H1 (cell line): ENCODE data around the gene CCDC182. TPM values are rescaled to one million over a fixed set of nuclear protein-coding genes. Genes with fewer than 3 reads are reported as not detected.

Experiments used
- CTCF ChIA-PET: fragments of 300-600 bp; sonication (Branson Sonifier 250); formaldehyde crosslinking; loops from one replicate; lab custom pipeline; 2021; ENCODE audit not compliant: partially characterized antibody; lab: Charles Lee
- POLR2A ChIA-PET: fragments of 300-600 bp; sonication (Branson Sonifier 250); formaldehyde crosslinking; loops from one replicate; lab custom pipeline; 2021; ENCODE audit warnings: inconsistent platforms; ENCODE audit not compliant: partially characterized antibody; lab: Charles Lee
- DNase-seq, 2 experiments: peaks; one replicate each; pipeline versions ENCODE4 v3.0.0 to v3.0.0-alpha.2; 2010 to 2022; ENCODE audit warnings: low spot score in 2 of 2, low read depth in 1 of 2, mixed read lengths in 1 of 2
- FAIRE-seq: peaks from 2 replicates; lab custom pipeline; 2011; peaks lifted over from hg19 to GRCh38; lab: Jason Lieb, UNC
- H2AFZ ChIP-seq: 2 replicates; pipeline ENCODE4 v1.8.1; 2012; ENCODE audit warnings: low read length, inconsistent platforms
- H2AK5ac ChIP-seq: 2 replicates; pipeline ENCODE4 v1.6.1; 2013; ENCODE audit warnings: low read depth, low read length
- H2BK120ac ChIP-seq: replicated peaks from 2 replicates; pipeline ENCODE3; 2013; ENCODE audit warnings: low read depth, low read length, inconsistent platforms
- H2BK12ac ChIP-seq: 2 replicates; pipeline ENCODE4 v1.6.1; 2013; ENCODE audit warnings: low read depth, low read length
- H2BK15ac ChIP-seq: 2 replicates; pipeline ENCODE4 v1.6.1; 2013; ENCODE audit warnings: low read length
- H2BK20ac ChIP-seq: 2 replicates; pipeline ENCODE4 v1.6.1; 2013; ENCODE audit warnings: low read length
- H2BK5ac ChIP-seq: 2 replicates; pipeline ENCODE4 v1.6.1; 2013; ENCODE audit warnings: low read depth, low read length
- H3K14ac ChIP-seq: 2 replicates; pipeline ENCODE4 v1.6.1; 2013; ENCODE audit warnings: inconsistent platforms; ENCODE audit not compliant: insufficient read length
- H3K18ac ChIP-seq: 2 replicates; pipeline ENCODE4 v1.6.1; 2013; ENCODE audit warnings: low read length; ENCODE audit errors: extremely low read depth
- H3K23ac ChIP-seq: 2 replicates; pipeline ENCODE4 v1.6.1; 2013; ENCODE audit warnings: inconsistent platforms; ENCODE audit not compliant: insufficient read length
- H3K23me2 ChIP-seq: 2 replicates; pipeline ENCODE4 v1.6.1; 2013; ENCODE audit warnings: low read depth, low read length
- H3K27ac ChIP-seq: 2 replicates; pipeline ENCODE4 v1.6.1; 2011; ENCODE audit warnings: low read depth, low read length, inconsistent platforms
- H3K27me3 ChIP-seq, 4 experiments: replicated peaks in 1 of 4; 1 replicate in 1 of 4; 2 replicates in 3 of 4; pipeline versions ENCODE4 v1.6.1 to v1.8.1; 2011 to 2013; ENCODE audit warnings: low read length in 3 of 4, mild to moderate bottlenecking in 3 of 4, inconsistent platforms in 2 of 4, mixed read lengths in 2 of 4, moderate library complexity in 1 of 4; ENCODE audit not compliant: control insufficient read depth in 3 of 4, insufficient read depth in 3 of 4; ENCODE audit errors: extremely low read depth in 1 of 4
- H3K36me3 ChIP-seq, 4 experiments: 2 replicates each; pipeline versions ENCODE4 v1.6.1 to v1.8.1; 2011 to 2013; ENCODE audit warnings: mild to moderate bottlenecking in 4 of 4, low read length in 3 of 4, moderate library complexity in 2 of 4, control low read depth in 1 of 4, inconsistent platforms in 1 of 4; ENCODE audit not compliant: insufficient read depth in 4 of 4, control insufficient read depth in 2 of 4
- H3K4ac ChIP-seq: replicated peaks from 2 replicates; pipeline ENCODE3; 2013; ENCODE audit warnings: low read length, low read depth, mixed read lengths, inconsistent platforms; ENCODE audit not compliant: insufficient read length
- H3K4me1 ChIP-seq, 4 experiments: replicated peaks in 1 of 4; 1 replicate in 1 of 4; 2 replicates in 3 of 4; pipeline versions ENCODE4 v1.6.1 to v1.8.1; 2011 to 2013; ENCODE audit warnings: low read length in 3 of 4, inconsistent platforms in 2 of 4, mixed read lengths in 1 of 4; ENCODE audit not compliant: insufficient read depth in 4 of 4, control insufficient read depth in 3 of 4
- H3K4me2 ChIP-seq, 2 experiments: 2 replicates each; pipeline versions ENCODE4 v1.6.1 to v1.8.1; 2011 to 2013; ENCODE audit warnings: low read depth in 2 of 2, low read length in 2 of 2, control low read depth in 1 of 2, inconsistent platforms in 1 of 2, mild to moderate bottlenecking in 1 of 2; ENCODE audit not compliant: insufficient read depth in 1 of 2
- H3K4me3 ChIP-seq, 4 experiments: fragments of 200-600, 300-600 bp in 1 of 4; sonication (generic), shearing (Covaris generic), sonication (Bioruptor Twin) in 1 of 4; 2 replicates each; pipeline versions ENCODE4 v1.5.1 to v1.8.1; 2011 to 2016; ENCODE audit warnings: low read length in 4 of 4, low read depth in 3 of 4, control low read depth in 2 of 4, inconsistent platforms in 2 of 4, mild to moderate bottlenecking in 2 of 4, mixed read lengths in 1 of 4, moderate library complexity in 1 of 4; ENCODE audit not compliant: insufficient read depth in 2 of 4; ENCODE audit errors: extremely low read depth in 1 of 4
- H3K56ac ChIP-seq: replicated peaks from 2 replicates; pipeline ENCODE3; 2013; ENCODE audit warnings: low read depth, mild to moderate bottlenecking, mixed read lengths, low read length, inconsistent platforms; ENCODE audit not compliant: insufficient read length
- H3K79me1 ChIP-seq: 2 replicates; pipeline ENCODE4 v1.6.1; 2013; ENCODE audit warnings: low read depth, low read length, control low read depth
- H3K79me2 ChIP-seq, 2 experiments: 2 replicates each; pipeline versions ENCODE4 v1.6.1 to v1.8.1; 2012 to 2013; ENCODE audit warnings: low read length in 2 of 2, mild to moderate bottlenecking in 2 of 2, inconsistent platforms in 1 of 2; ENCODE audit not compliant: insufficient read depth in 2 of 2, control insufficient read depth in 1 of 2
- H3K9ac ChIP-seq, 4 experiments: replicated peaks in 1 of 4; 1 replicate in 1 of 4; 2 replicates in 3 of 4; pipeline versions ENCODE4 v1.6.1 to v1.8.1; 2011 to 2013; ENCODE audit warnings: low read depth in 3 of 4, low read length in 3 of 4, control low read depth in 2 of 4, mild to moderate bottlenecking in 2 of 4, moderate library complexity in 2 of 4, inconsistent platforms in 1 of 4; ENCODE audit errors: extremely low read depth in 1 of 4
- H3K9me3 ChIP-seq, 2 experiments: 2 replicates each; pipeline versions ENCODE4 v1.6.1 to v1.8.1; 2012 to 2013; ENCODE audit warnings: mild to moderate bottlenecking in 2 of 2, moderate library complexity in 2 of 2, control low read depth in 1 of 2, inconsistent platforms in 1 of 2, low read depth in 1 of 2, low read length in 1 of 2, mixed read lengths in 1 of 2; ENCODE audit not compliant: insufficient read depth in 2 of 2
- H4K20me1 ChIP-seq, 2 experiments: replicated peaks in 1 of 2; 2 replicates each; pipeline versions ENCODE3 to v1.8.1; 2011 to 2013; ENCODE audit warnings: inconsistent platforms in 2 of 2, low read length in 2 of 2, mild to moderate bottlenecking in 1 of 2; ENCODE audit not compliant: insufficient read depth in 2 of 2, control insufficient read depth in 1 of 2
- H4K5ac ChIP-seq: 2 replicates; pipeline ENCODE4 v1.6.1; 2013; ENCODE audit warnings: low read length, low read depth, mixed read lengths, inconsistent platforms; ENCODE audit not compliant: insufficient read length
- H4K8ac ChIP-seq: 2 replicates; pipeline ENCODE4 v1.8.0; 2013; ENCODE audit warnings: mild to moderate bottlenecking, moderate library complexity, low read length, inconsistent platforms; ENCODE audit not compliant: insufficient read depth; ENCODE audit errors: extremely low read depth
- H4K91ac ChIP-seq: replicated peaks from 2 replicates; pipeline ENCODE3; 2013; ENCODE audit warnings: low read length, mixed read lengths, inconsistent platforms; ENCODE audit not compliant: insufficient read length
- BCL11A ChIP-seq, 2 experiments: IDR thresholded peaks; one replicate each; pipeline ENCODE4 v1.6.1; 2011; ENCODE audit warnings: low read depth in 2 of 2, low read length in 2 of 2, mild to moderate bottlenecking in 2 of 2
- CEBPB ChIP-seq: IDR thresholded peaks from 2 replicates; pipeline ENCODE4 v1.6.1; 2012; ENCODE audit warnings: low read depth, low read length
- CHD1 ChIP-seq: IDR thresholded peaks from 2 replicates; pipeline ENCODE4 v1.6.1; 2012; ENCODE audit warnings: low read depth, low read length, improper control_type of control experiment
- EP300 ChIP-seq, 2 experiments: IDR thresholded peaks; 1 replicate in 1 of 2; 2 replicates in 1 of 2; pipeline ENCODE4 v1.6.1; 2011 to 2012; ENCODE audit warnings: low read depth in 2 of 2, low read length in 2 of 2, mild to moderate bottlenecking in 2 of 2, borderline replicate concordance in 1 of 2, inconsistent platforms in 1 of 2, moderate library complexity in 1 of 2
- HDAC6 ChIP-seq: IDR thresholded peaks from one replicate; pipeline ENCODE4 v1.7.1; 2012; ENCODE audit warnings: low read depth, mild to moderate bottlenecking, inconsistent platforms, low read length, moderate library complexity
- JUND ChIP-seq: IDR thresholded peaks from 2 replicates; pipeline ENCODE4 v1.6.1; 2011; ENCODE audit warnings: mild to moderate bottlenecking, improper control_type of control experiment, low read length
- NRF1 ChIP-seq: IDR thresholded peaks from 2 replicates; pipeline ENCODE4 v1.6.1; 2011; ENCODE audit warnings: mild to moderate bottlenecking, low read depth, low read length, improper control_type of control experiment
- RAD21 ChIP-seq, 2 experiments: IDR thresholded peaks in 1 of 2; conservative IDR thresholded peaks in 1 of 2; 2 replicates each; pipeline ENCODE4 v1.6.1; 2011; ENCODE audit warnings: low read depth in 2 of 2, low read length in 2 of 2, improper control_type of control experiment in 1 of 2, inconsistent platforms in 1 of 2, mild to moderate bottlenecking in 1 of 2, moderate library complexity in 1 of 2
- RBBP5 ChIP-seq: IDR thresholded peaks from 2 replicates; pipeline ENCODE4 v1.7.1; 2012; ENCODE audit warnings: low read depth, mild to moderate bottlenecking, inconsistent platforms, low read length, moderate library complexity, borderline replicate concordance
- SAP30 ChIP-seq: fragments of 300-600 bp; sonication (generic); IDR thresholded peaks from 2 replicates; pipeline ENCODE4 v1.7.1; 2012; ENCODE audit warnings: low read length, moderate library complexity, mild to moderate bottlenecking, inconsistent platforms; ENCODE audit not compliant: insufficient read depth, insufficient replicate concordance
- SP4 ChIP-seq: IDR thresholded peaks from 2 replicates; pipeline ENCODE4 v1.6.1; 2012; ENCODE audit warnings: low read length, inconsistent platforms
- YY1 ChIP-seq: IDR thresholded peaks from 2 replicates; pipeline ENCODE4 v1.6.1; 2011; ENCODE audit warnings: low read depth, mild to moderate bottlenecking, low read length
- WGBS, 2 experiments: shearing (Covaris generic) in 1 of 2; methylation state at CpG; one replicate each; pipeline versions ENCODE4 v1.1.6 to v1.1.7; 2013 to 2015; ENCODE audit warnings: low lambda C conversion rate in 2 of 2, mixed read lengths in 2 of 2, inconsistent platforms in 1 of 2, low coverage in 1 of 2, missing lambda C conversion rate in 1 of 2; ENCODE audit not compliant: insufficient replicate concordance in 2 of 2, insufficient coverage in 1 of 2, insufficient read length in 1 of 2; ENCODE audit errors: extremely low coverage in 1 of 2, missing lambda C conversion rate in 1 of 2; 5-methylcytosine and 5-hydroxymethylcytosine counted together
- polyA plus RNA-seq, 7 experiments: library from polyadenylated mRNA; depleted of rRNA in 3 of 7; stranded (reverse) in 5 of 7; unstranded in 2 of 7; fragments of >200 nt in 5 of 7; fragments of 200-250 nt in 2 of 7; gene quantifications; 1 replicate in 5 of 7; 2 replicates in 1 of 7; 4 replicates in 1 of 7; pipeline versions ENCODE4 v1.2.1 to v1.2.3, GENCODE V29; 2011 to 2013; ENCODE audit warnings: missing spikeins in 2 of 7, mixed read lengths in 2 of 7
- total RNA-seq: library from RNA; stranded (reverse); fragmentation: NEBNext Ultra II Directional; extraction: Animal tissue kit (Norgen Biotek cat#: 25700); gene quantifications from 2 replicates; pipeline ENCODE4 v1.2.1, GENCODE V29; 2021

CCDC182 gene
- total and polyA plus RNA-seq, 2 of the 8 experiments (the other 6 are each of a cell fraction or from before 2014, with no cell fraction given): not detected

DNA sequence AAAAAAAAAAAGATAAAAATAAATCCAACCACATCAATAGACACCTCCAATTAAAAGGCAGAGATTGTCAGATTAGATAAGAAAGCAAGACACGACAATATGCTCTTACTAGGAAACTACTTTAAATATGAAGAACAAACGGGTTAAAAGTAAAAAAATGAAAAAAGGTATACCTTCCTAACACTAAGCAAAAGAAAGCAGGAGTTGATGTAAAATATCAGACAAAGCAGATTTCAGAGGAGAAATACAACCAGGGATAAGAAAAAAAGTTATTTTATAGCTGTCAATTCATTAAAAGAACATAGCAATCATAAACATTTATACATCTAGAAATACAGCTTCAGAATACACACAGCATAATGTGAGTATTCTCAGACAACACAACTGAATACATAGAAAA, 49.7 kb upstream of the CCDC182 start:
- Histone ChIP-seq H3K4me2 (no peak overlapping the region), H2BK12ac (no peak overlapping the region), H3K4me3 (no peak overlapping the region), H4K5ac (no peak overlapping the region), H3K4me1 (no peaks in the 10 kb centered on the region), H3K79me1 (no peaks in the 10 kb centered on the region), H3K4ac (no peak overlapping the region), H4K8ac (no peak overlapping the region), H3K27ac (no peak overlapping the region), H4K91ac (no peak overlapping the region), H2BK15ac (no peak overlapping the region), H2AFZ (no peak overlapping the region), H3K23me2 (no peaks in the 10 kb centered on the region), H3K9me3 (no peaks in the 10 kb centered on the region), H2BK120ac (no peak overlapping the region), H3K14ac (no peak overlapping the region), H3K56ac (no peak overlapping the region), H3K79me2 (no peaks in the 10 kb centered on the region), H2BK20ac (no peak overlapping the region), H3K27me3 (no peaks in the 10 kb centered on the region), H2AK5ac (no peak overlapping the region), H3K18ac (no peak overlapping the region), H3K9ac (no peak overlapping the region), H3K23ac (no peak overlapping the region), H2BK5ac (no peak overlapping the region), H4K20me1 (no peaks in the 10 kb centered on the region), H3K36me3 (no peaks in the 10 kb centered on the region)
- ChIA-PET CTCF (interaction anchor here (1.1 to 3.4 kb wide), 3 partner anchors 12 to 39 kb away, joined by 3 to 12 read pairs (median 8); no protein-coding TSS in a partner anchor), POLR2A (no interaction called here)
- FAIRE-seq: no peak
- TF ChIP-seq RBBP5 (no peak), EP300 (IDR thresholded peaks at IDR 0.05; ENCODE audit: borderline replicate concordance in 1 of 2, low read depth in 2 of 2, low read length in 2 of 2) (no peak), SAP30 (no peak), JUND (no peak), HDAC6 (no peak), NRF1 (no peak), YY1 (no peak), SP4 (no peak), BCL11A (IDR thresholded peaks at IDR 0.05; ENCODE audit: low read depth in 2 of 2, low read length in 2 of 2) (no peak), CEBPB (no peak), CHD1 (no peak), RAD21 (IDR thresholded peaks at IDR 0.05 in 1 of 2, conservative IDR thresholded peaks at IDR 0.05 in 1 of 2; ENCODE audit: low read depth in 2 of 2, low read length in 2 of 2) (no peak)
- 85% methylated on average over 2 of the region's 2 CpGs; no CpG with 5 or more reads in 1 of the 2 experiments for WGBS, 2 experiments
- DNase-seq: no peak
